Gastrocnemius medialis (tissue), 4 donors: Measurements from ENCODE around the gene NR1D2.
"Not testable (repeated sequence)": the region's sequence is repeated elsewhere in the genome, so short reads cannot be mapped to it uniquely, and the experiment has no call there.

Source experiments
- POLR2A ChIP-seq, 2 donors: fragments of 450-650 bp; IDR thresholded peaks; one replicate each; pipeline ENCODE4 v1.6.1; 2017; ENCODE audit warnings: antibody characterized with exemption in 2 of 2, mild to moderate bottlenecking in 2 of 2, moderate library complexity in 2 of 2
- TF ChIP-seq, protein P1 (sequence below), 5 experiments: fragments of 450-650 bp in 3 of 5; fragments of 200-600 bp in 2 of 5; sonication (generic) in 2 of 5; IDR thresholded peaks in 4 of 5; conservative IDR thresholded peaks in 1 of 5; 1 replicate in 4 of 5; 2 replicates in 1 of 5; pipeline ENCODE4 v1.5.1; 2016 to 2019; ENCODE audit warnings: antibody characterized with exemption in 5 of 5, mild to moderate bottlenecking in 3 of 5, moderate library complexity in 3 of 5

DNA sequence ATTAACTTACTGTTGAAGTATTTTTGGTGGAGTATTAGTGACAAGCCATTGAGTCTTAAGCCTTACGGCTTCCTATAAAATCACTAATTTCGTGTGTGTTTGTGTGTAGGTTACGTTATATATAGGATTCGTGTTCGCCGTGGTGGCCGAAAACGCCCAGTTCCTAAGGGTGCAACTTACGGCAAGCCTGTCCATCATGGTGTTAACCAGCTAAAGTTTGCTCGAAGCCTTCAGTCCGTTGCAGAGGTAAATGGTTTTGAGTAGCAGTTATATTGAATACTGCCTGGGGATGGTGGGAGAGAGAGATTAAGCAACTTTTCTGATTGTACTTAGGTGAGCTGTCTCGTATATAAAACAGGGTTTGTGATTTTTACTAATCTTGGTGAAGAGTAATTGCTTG lies 26.8 kb upstream of the NR1D2 start:
- TF ChIP-seq, protein P1, sequence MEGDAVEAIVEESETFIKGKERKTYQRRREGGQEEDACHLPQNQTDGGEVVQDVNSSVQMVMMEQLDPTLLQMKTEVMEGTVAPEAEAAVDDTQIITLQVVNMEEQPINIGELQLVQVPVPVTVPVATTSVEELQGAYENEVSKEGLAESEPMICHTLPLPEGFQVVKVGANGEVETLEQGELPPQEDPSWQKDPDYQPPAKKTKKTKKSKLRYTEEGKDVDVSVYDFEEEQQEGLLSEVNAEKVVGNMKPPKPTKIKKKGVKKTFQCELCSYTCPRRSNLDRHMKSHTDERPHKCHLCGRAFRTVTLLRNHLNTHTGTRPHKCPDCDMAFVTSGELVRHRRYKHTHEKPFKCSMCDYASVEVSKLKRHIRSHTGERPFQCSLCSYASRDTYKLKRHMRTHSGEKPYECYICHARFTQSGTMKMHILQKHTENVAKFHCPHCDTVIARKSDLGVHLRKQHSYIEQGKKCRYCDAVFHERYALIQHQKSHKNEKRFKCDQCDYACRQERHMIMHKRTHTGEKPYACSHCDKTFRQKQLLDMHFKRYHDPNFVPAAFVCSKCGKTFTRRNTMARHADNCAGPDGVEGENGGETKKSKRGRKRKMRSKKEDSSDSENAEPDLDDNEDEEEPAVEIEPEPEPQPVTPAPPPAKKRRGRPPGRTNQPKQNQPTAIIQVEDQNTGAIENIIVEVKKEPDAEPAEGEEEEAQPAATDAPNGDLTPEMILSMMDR (IDR thresholded peaks at IDR 0.05 in 4 of 5, conservative IDR thresholded peaks at IDR 0.05 in 1 of 5): not testable (repeated sequence)
- not testable (repeated sequence) for TF ChIP-seq POLR2A (IDR thresholded peaks at IDR 0.05)
